SU-DHL-6 (cell line): ENCODE data around the gene SPINT1.
A peak's percentile ranks its signal among the peaks of the same experiment; 100 is the strongest.

Source experiments
- H2AFZ ChIP-seq: fragments of 200-600 bp; sonication (generic); 2 replicates; pipeline ENCODE4 v1.6.1; 2014; ENCODE audit warnings: low read depth, mild to moderate bottlenecking, moderate library complexity, mixed read lengths, antibody characterized with exemption, low read length; ENCODE audit not compliant: severe bottlenecking
- H3F3A ChIP-seq: fragments of 200-600 bp; shearing (Covaris generic); 2 replicates; pipeline ENCODE4 v1.6.0; 2016; ENCODE audit warnings: antibody characterized with exemption, mild to moderate bottlenecking; ENCODE audit not compliant: insufficient read depth
- H3K27ac ChIP-seq: fragments of 200-600 bp; sonication (generic); 2 replicates; pipeline ENCODE4 v1.5.1; 2016; ENCODE audit warnings: low read depth, mild to moderate bottlenecking, low read length, moderate library complexity, mixed read lengths
- H3K27me3 ChIP-seq: fragments of 200-600 bp; sonication (generic), shearing (Covaris generic); 2 replicates; pipeline ENCODE4 v1.6.0; 2014; ENCODE audit warnings: mild to moderate bottlenecking, low read length
- H3K36me3 ChIP-seq: fragments of 200-600 bp; sonication (generic); 2 replicates; pipeline ENCODE4 v1.6.1; 2014; ENCODE audit warnings: mild to moderate bottlenecking, low read length, mixed read lengths
- H3K4me2 ChIP-seq: fragments of 300-600, 200-600 bp; shearing (Covaris generic), sonication (generic); 2 replicates; pipeline ENCODE4 v1.6.0; 2014; ENCODE audit warnings: low read length, low read depth, mild to moderate bottlenecking; ENCODE audit not compliant: poor library complexity, severe bottlenecking
- H3K4me3 ChIP-seq: fragments of 200-600 bp; sonication (generic); 2 replicates; pipeline ENCODE4 v1.5.1; 2014; ENCODE audit warnings: antibody characterized with exemption, low read length, mild to moderate bottlenecking, mixed read lengths; ENCODE audit not compliant: insufficient read depth, poor library complexity, severe bottlenecking
- H3K79me2 ChIP-seq: fragments of 200-600 bp; sonication (generic); 2 replicates; pipeline ENCODE4 v1.6.1; 2014; ENCODE audit warnings: mild to moderate bottlenecking, low read length, moderate library complexity; ENCODE audit not compliant: insufficient read depth
- H3K9ac ChIP-seq: fragments of 200-600 bp; sonication (generic); 2 replicates; pipeline ENCODE4 v1.7.0; 2014; ENCODE audit warnings: mild to moderate bottlenecking, low read length
- H3K9me2 ChIP-seq: fragments of 200-600 bp; sonication (generic); replicated peaks from 2 replicates; pipeline ENCODE4 v1.6.1; 2014; ENCODE audit warnings: low read length; ENCODE audit not compliant: insufficient read depth
- H3K9me3 ChIP-seq: fragments of 200-600 bp; sonication (generic); 2 replicates; pipeline ENCODE4 v1.6.1; 2014; ENCODE audit warnings: low read length, mixed read lengths; ENCODE audit not compliant: insufficient read depth
- H4K20me1 ChIP-seq: fragments of 200-600 bp; sonication (generic); 2 replicates; pipeline ENCODE4 v1.6.1; 2014; ENCODE audit warnings: low read depth, mild to moderate bottlenecking, antibody characterized with exemption, low read length, moderate library complexity, mixed read lengths
- CTCF ChIP-seq: fragments of 200-600 bp; sonication (generic); IDR thresholded peaks from one replicate; pipeline ENCODE4 v1.5.1; 2017; ENCODE audit warnings: antibody characterized with exemption, mild to moderate bottlenecking, low read length, moderate library complexity; ENCODE audit not compliant: insufficient read depth, poor library complexity, severe bottlenecking
- EZH2phosphoT487 ChIP-seq: fragments of 200-600 bp; sonication (generic), shearing (Covaris generic); conservative IDR thresholded peaks from 2 replicates; pipeline ENCODE4 v1.6.1; 2018; ENCODE audit warnings: mild to moderate bottlenecking, antibody characterized with exemption, low read length, moderate library complexity, mixed read lengths

Gene SPINT1

GRCh38 chr15:40843885-40844695 lies at the start of gene SPINT1:
TSS of gene SPINT1 (plus strand) at chr15:40844048. CDS start at chr15:40844555, 507 bp downstream.
- H3K9me2 ChIP-seq = no peaks in the 10 kb centered on the region

DNA sequence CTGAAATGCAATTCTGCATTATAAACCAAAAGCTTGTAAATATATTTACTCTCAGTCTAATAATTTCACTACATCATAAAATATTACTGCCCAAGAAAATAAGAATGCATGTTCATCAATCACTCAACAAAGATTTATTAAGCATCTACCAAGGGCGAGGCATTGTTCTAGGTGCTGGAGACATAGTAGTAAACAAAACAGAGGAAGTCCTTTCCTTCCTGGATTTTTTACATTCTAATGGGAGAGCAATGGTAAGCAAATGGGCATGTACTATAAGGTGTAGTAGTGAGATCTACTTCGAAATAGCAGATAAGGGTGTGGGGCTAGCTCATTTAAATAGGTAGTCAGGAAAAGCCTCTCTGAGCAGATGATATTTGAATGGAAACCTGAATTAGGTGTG lies 47.8 kb upstream of the SPINT1 start:
- Histone ChIP-seq H3K79me2 (peaks cover 71% of the 10 kb centered on the region), H3F3A (no peaks in the 10 kb centered on the region), H3K36me3 (no peaks in the 10 kb centered on the region), H3K27ac (no peak overlapping the region), H3K4me2 (no peak overlapping the region), H3K9ac (no peak overlapping the region), H3K9me3 (no peaks in the 10 kb centered on the region), H3K27me3 (no peaks in the 10 kb centered on the region), H4K20me1 (no peaks in the 10 kb centered on the region), H2AFZ (no peak overlapping the region), H3K9me2 (no peaks in the 10 kb centered on the region), H3K4me3 (no peak overlapping the region)
- TF ChIP-seq CTCF (no peak), EZH2phosphoT487 (no peak)

More at GRCh38 chr15:40843885-40844695, at the start of gene SPINT1:
- TF ChIP-seq CTCF (no peak), EZH2phosphoT487 (0 out of 2 replicates have a peak, but pooled peaks have one; percentile 59)
- no peaks in the 10 kb centered on the region for H3K27me3 ChIP-seq
- H3K9me3 ChIP-seq = no peaks in the 10 kb centered on the region
- no peaks in the 10 kb centered on the region for H3F3A ChIP-seq
- no peaks in the 10 kb centered on the region for H3K79me2 ChIP-seq
- peak within 1 kb of the TSS; percentile 9; the same call in 1 of the 2 replicates for H3K9ac ChIP-seq
- H2AFZ ChIP-seq = peak within 1 kb of the TSS; percentile 49
- no peak within 1 kb of the TSS for H3K27ac ChIP-seq
- peak within 1 kb of the TSS; percentile 24 for H3K4me3 ChIP-seq
- H3K4me2 ChIP-seq = peak within 1 kb of the TSS; percentile 47
- H3K36me3 ChIP-seq = no peaks in the 10 kb centered on the region
- no peaks in the 10 kb centered on the region for H4K20me1 ChIP-seq

GRCh38 chr15:40796512-40796911 lies 47.3 kb upstream of the SPINT1 start:
- Histone ChIP-seq H3K27me3 (no peaks in the 10 kb centered on the region), H3K79me2 (peaks cover 73% of the 10 kb centered on the region), H2AFZ (no peak overlapping the region), H3K36me3 (no peaks in the 10 kb centered on the region), H3K9ac (no peak overlapping the region), H3F3A (no peaks in the 10 kb centered on the region), H3K27ac (no peak overlapping the region), H3K4me2 (no peak overlapping the region), H4K20me1 (no peaks in the 10 kb centered on the region), H3K4me3 (no peak overlapping the region), H3K9me2 (no peaks in the 10 kb centered on the region), H3K9me3 (no peaks in the 10 kb centered on the region)
- TF ChIP-seq EZH2phosphoT487 (no peak), CTCF (no peak)
